ENCODE measurements around the gene FLYWCH2.

FLYWCH2 gene, protein sequence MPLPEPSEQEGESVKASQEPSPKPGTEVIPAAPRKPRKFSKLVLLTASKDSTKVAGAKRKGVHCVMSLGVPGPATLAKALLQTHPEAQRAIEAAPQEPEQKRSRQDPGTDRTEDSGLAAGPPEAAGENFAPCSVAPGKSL

DNA sequence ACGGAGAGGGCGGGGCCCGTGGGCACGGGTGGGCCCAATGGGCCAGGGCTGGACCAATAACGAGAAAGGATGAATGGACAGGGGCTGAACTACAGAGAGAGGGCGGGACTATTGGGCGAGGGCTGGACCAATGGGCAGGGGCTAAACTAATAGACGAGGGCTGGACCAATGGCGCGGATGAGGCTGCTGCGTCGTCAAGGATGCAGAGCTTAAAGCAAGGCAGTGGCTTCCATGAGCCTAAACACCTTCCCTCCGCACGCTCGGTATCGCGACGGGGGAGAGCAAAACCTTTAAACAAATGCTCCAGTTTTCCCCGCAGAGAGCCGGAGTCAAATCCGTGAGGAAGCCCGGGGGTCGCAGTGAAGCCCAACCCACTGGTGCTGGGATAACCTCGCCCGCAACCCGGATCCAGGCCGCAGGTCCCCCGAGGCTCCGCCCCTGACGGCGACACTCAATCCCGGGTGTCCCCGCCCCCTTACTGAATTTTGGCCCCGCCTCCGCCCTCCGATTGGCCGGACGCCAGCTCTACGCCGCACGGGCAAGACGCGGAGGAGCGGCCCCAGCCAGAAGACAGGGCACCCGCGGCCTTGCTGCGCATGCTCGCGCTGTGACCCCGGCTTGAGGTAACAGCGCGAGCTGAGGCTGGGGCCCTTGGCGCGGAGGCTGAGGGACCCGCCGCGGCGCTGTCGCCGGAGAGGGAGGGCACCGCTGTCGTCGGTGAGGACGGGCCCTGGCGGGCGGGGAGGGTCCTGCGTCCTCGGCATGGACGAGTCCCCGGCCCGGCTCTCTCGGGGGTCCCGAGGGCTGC is at the start of gene FLYWCH2:
Gene FLYWCH2, plus strand, starts transcription at position 566 of the 808 bp plus-strand sequence. CDS start 13,235 bp downstream, outside the sequence.
- in situ Hi-C loops (cut with MboI; ENCODE audit: low sequenced_read_pairs) = no loop called here

- in situ Hi-C loops (cut with MboI; ENCODE audit: low sequenced_read_pairs) = no loop called here
Measured at GRCh38 chr16:2833776-2834175, 49.2 kb upstream of the FLYWCH2 start.

DNA sequence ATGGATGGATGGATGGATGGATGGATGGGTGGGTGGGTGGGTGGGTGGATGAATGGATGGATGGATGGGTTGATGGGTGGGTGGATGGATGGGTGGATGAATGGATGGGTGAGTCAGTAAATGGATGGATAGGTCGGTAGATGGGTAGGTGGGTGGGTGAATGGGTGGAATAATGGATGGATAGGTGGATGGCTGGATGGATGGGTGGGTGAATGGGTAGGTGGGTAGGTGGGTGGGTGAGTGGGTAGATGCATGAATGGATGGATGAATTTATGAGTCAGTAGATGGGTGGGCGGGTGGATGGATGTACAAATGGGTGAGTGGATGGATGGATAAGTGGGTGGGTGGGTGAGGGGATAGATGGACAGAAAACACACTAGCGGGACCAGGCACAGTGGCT is 48.0 kb upstream of the FLYWCH2 start:
- in situ Hi-C loops (cut with MboI; ENCODE audit: low sequenced_read_pairs) = no loop called here

DNA sequence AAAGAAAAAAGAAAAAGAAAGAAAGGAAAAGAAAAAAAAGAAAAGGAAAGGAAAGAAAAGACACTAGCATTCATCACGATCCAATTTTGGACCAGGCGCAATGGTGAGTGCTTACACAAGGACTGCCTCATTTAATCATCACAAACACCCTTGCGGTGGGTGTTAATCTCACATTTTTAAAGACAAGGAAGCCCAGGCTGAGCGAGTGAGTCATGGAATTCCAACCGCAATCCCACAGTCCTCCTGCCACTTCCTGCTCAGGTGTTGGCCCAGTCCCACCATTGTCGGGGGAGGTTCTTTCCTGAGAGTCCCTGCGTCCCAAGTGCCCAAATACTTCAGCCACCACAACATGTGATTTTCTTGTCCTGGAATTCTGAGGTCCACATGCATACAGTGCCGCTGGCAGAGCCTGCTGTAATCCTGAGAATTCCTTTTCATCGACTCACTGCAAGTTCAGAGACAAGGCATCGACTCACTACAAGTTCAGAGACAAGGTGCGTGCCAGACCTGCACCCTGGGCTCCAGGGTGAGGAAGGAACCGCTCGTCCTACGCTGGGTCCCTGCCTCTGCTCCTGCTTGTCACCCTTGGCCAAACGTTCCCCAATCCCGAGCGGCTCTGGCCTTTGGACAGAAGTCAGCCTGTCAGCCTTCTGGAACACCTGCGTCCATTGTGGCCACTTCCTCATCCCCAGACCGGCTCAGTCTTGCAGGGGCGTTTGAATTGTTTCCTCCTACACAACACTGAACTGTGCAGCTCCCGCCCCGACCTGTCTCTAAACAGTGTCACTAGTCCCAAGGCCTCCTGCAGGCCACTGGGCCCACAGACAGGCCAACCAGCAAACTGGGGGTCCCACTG is 47.1 kb upstream of the FLYWCH2 start:
- in situ Hi-C loops (cut with MboI; ENCODE audit: low sequenced_read_pairs) = no loop called here

- in situ Hi-C loops (cut with MboI; ENCODE audit: low sequenced_read_pairs) = no loop called here
Measured at GRCh38 chr16:2836646-2837508, 46.1 kb upstream of the FLYWCH2 start.

- in situ Hi-C loops (cut with MboI; ENCODE audit: low sequenced_read_pairs) = no loop called here
Measured at GRCh38 chr16:2838928-2839327, 44.1 kb upstream of the FLYWCH2 start.

- in situ Hi-C loops (cut with MboI; ENCODE audit: low sequenced_read_pairs) = no loop called here
Measured at GRCh38 chr16:2839650-2840450, 43.2 kb upstream of the FLYWCH2 start.

DNA sequence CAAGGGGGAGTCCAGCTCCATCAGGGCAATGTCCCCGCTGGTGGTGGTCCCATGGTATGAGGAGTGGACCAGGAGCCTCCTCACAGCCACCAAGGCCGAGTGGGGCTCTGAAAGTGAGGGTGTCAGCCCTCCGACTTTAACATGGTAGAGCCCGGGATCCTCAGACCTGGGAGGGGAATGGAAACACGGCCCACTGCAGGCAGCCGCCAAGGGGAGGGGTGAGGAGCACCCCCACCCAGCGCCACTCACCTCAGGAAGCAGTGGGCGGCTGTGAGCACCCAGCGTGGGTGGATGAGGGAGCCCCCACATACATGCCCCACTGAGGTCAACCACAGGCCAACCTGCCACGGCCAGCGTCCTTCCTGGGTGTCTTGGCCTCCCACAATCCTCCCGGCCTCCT is 42.1 kb upstream of the FLYWCH2 start:
- in situ Hi-C loops (cut with MboI; ENCODE audit: low sequenced_read_pairs) = no loop called here

- in situ Hi-C loops (cut with MboI; ENCODE audit: low sequenced_read_pairs) = no loop called here
Measured at GRCh38 chr16:2841606-2842339, 41.2 kb upstream of the FLYWCH2 start.

DNA sequence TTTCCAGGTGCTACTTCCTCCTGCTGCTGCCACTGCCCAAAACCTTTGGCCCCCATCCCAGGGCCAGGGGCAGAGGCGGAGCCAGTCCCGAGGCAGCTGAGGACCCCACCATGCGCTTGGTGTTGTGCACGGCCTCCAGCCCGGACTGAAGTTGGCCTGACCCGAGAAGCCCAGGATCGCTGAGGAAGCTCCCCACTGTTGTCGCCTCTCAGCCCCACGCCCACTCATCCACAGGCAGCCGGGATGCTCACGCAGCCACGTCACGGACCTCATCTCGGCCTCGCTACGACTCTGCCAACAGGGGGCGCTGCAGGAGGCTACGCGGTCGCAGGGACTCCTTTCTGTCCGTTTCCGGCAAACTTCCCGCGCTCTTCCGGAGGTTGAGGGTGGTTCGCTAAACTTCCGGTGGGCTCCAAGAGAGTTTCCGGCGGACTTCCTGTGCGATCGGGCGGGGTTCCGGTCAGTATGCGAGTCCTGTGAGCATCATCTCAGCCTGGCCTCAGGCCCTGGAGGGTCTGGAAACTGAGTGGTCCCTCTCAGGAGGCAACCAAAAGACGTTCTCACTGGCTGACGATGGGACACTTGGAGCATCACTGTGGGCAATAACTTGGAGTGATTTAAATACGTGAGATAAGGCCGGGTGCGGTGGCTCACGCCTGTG is 40.5 kb upstream of the FLYWCH2 start:
- in situ Hi-C loops (cut with MboI; ENCODE audit: low sequenced_read_pairs) = no loop called here

DNA sequence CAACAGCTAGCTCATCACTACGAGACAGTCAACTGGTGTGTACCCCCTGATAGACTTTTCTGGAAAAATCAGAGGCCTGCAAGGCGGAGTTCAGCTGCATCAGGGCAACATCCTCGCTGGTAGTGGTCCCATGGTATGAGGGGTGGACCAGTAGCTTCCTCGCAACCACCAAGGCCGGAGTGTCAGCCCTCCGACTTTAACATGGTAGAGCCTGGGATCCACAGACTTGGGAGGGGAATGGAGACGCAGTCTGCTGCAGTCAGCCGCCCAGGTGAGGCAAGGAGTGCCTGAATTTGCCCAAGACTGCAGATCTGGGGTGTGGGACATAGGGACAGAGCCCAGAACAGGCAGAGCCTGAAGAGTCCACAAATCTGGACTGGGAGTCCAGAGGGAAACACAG is 39.5 kb upstream of the FLYWCH2 start:
- in situ Hi-C loops (cut with MboI; ENCODE audit: low sequenced_read_pairs) = no loop called here

- in situ Hi-C loops (cut with MboI; ENCODE audit: low sequenced_read_pairs) = no loop called here
Measured at GRCh38 chr16:2845116-2845515, 37.9 kb upstream of the FLYWCH2 start.

- in situ Hi-C loops (cut with MboI; ENCODE audit: low sequenced_read_pairs) = no loop called here
Measured at GRCh38 chr16:2846511-2847310, 36.3 kb upstream of the FLYWCH2 start.

- in situ Hi-C loops (cut with MboI; ENCODE audit: low sequenced_read_pairs) = no loop called here
Measured at GRCh38 chr16:2848933-2849725, 33.9 kb upstream of the FLYWCH2 start.

- in situ Hi-C loops (cut with MboI; ENCODE audit: low sequenced_read_pairs) = no loop called here
Measured at GRCh38 chr16:2852003-2852730, 30.8 kb upstream of the FLYWCH2 start.

DNA sequence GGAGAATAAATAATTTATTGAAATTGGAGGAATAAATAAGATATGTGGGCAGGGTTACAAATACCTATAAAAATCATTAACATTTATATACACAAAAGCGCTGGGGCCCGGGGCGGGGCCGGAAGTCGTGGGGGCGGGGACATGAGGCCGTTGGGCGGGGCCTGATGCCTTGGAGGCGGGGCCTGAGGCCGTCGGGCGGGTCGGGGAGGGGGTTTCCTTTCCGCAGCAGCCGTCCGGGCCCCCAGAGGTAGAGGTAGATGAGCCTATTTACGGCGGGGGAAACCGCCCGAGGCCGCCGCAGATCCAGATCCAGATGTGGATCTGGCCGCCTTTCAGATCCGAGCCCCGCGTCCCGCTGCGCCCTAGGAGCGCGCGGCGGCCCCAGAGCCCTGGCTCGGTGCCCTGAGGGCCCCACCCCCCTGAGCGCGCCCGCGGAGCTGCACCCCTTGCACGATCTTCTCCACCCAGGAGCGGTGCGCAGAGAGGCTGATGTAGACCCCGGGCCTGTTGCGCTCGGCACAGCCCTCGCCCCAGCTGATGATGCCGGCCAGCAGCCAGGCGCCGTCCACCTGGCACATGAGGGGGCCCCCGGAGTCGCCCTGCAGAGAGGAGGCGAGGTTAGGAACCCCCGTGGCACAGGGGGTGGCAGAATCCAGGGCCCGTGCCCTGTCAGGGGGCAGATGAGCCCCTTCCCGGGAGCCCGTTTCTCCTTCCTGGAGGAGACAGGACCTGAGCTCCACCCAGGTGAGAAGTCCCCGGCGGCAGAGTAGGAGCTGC is 30.1 kb upstream of the FLYWCH2 start:
- in situ Hi-C loops (cut with MboI; ENCODE audit: low sequenced_read_pairs) = no loop called here
